HG02870 (cell line): Measurements from ENCODE around the gene AKAP13.

ENCODE experiments used
- ATAC-seq: cut with Tn5 transposase; IDR thresholded peaks from one replicate; pipeline ENCODE4 v1.9.1; 2021; ENCODE audit warnings: mild to moderate bottlenecking, moderate library complexity; ENCODE audit not compliant: unreplicated experiment

The AKAP13 gene

DNA sequence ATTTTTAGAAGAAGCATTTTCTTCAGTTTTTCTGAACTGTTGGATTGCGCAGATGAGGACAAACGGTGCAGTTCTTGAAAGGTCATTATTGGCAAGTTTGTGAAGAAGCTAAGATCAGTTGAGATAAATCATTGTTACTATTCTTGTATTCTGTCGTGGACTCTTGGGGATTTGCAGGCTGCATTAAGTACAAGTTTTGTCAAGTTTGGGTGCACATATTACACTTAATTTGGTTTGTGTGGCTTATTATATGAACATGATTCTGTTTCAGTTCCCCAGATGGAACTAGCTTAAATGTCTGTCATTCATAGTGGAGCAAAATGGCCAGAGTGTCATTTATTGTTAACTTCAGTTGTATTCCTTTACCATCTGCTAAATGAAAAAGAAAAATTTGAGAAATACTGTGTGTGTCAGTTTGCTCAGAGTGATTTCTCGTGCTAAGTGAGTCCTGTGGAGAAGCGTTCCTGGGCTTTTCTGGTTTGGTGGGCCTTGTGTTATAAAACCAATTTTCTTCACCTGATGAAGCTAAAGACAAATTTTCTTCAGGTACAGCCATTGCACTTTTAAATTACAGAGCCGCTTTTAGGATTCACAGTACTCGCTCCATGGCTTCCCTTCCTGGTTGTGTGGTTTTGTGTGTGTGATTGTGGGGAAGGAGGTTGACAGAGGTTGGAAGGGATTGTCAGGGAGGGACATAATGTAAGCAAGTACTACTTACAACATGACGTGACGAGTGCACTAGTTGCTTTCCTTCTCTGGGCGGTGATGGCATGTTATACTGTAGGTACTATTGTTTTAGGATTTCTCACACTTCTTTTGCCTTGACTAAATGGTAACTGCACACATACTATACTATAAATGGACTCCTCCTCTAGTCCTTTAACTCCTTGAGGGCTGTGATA, 1.7 kb downstream of the AKAP13 start:
- ATAC-seq = no peak

DNA sequence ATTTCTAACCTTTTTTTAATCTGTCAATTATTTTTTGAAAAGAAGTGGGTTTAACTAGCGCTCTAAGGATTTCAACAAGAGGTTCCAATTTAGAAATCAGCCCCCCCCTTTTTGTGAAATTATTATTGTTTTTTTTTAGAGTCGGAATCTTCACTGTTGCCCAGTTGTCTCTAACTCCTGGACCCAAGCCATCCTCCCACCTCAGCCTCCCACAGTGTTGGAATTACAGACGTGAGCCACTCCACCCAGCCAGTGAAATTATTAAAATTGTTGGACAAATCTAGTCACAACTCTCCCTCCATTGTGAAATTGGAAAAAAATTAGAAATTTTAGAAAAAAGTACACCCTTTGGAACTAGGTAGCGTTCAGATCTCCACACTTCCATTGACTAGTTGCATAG, 2.5 kb downstream of the AKAP13 start:
- no peak for ATAC-seq

DNA sequence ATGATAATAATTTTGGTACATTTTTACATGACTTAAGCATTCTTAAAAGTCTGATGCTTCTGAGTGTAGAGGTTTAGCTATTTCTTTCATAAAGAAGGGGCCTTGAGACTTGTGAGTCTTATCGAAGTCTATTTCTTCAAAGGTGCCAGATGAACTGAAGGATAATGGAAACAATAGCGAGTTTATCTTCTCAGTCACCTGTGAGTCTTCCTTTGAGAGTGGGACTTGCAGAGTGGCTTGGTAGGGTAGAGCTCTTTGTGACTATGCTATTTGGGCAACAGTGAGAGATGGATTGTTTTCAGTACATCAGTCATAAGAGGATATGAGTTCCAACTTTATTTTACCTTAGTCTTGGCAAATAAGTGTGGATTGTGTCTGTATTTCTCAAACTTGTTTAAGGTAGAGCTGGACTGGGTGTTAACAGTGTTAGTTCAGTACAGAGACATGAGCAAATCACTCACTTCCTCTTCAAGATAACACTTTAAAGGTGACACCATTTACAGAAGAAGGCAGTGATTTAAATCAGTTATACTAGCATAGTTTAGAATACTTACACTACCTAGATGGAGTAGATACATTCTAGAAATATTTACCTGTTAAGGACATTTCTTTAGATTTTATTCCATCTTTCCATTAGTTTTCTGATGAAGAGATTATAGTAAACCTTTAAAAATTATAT, 3.2 kb downstream of the AKAP13 start:
- no peak for ATAC-seq

DNA sequence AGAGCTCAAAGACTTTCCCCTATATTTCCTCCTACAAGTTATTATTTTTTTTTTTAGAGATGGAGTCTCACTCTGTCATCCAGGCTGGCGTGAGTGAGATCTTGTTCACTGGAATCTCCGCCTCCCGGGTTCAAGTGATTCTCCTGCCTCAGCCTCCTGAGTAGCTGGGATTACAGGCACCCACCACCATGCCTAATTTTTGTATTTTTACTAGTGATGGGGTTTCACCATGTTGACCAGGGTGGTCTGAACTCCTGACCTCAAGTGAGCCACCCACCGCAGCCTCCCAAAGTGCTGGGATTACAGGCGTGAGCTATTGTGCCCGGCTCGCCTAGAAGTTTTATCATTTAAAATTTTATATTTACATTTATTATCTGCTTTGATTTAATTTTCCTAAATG, 5.9 kb downstream of the AKAP13 start:
- ATAC-seq = no peak

DNA sequence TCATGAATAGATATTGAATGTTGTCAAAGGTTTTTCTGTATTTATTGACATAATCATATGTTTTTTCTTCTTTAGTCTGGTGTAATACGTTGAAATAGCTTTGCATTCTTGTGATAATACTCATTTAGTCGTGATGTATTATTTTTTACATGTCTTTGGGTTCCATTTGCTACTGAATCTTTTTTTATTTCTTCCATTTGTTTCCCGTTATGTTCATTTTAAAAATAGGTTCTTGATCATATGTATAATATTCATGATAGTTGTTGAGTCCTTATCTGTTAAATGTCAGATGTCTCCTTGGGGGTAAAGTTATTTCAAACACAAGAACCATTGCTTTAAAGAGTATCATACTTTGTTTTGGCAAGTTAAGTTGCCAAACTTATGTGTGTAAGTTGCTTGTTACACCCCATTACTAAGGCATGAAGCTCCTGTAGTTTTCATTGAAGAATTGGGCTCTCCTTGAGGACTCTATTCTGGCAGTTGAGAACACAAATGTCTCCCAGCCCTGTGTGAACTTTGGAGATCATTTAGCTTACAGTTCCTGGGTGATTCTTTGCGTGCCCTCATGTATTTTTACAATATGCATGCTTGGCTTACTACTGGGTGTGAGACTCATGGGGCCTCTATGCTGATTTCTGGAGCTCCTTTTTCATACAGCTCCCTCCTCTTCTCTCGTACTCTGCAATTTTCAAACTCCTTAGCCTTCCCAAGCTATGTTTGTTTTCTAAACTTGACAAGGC, 8.3 kb downstream of the AKAP13 start:
- ATAC-seq = no peak

DNA sequence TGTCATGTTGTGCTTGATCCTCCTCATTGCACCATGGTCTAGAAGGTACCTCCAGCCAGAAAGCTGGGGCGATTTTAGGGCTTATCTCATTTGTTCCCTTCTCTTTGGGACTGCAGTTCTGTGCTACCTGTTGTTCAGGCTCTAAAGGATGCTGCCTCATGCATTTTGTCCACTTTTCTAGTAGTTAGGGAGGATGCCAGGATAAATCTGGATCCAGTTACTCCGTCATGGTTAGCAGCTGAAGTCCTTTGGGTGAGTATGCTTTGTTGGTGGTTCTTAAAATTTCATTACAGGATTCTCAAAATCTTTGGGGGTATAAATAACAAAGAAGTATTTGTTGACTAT, 8.9 kb downstream of the AKAP13 start:
- ATAC-seq = no peak

DNA sequence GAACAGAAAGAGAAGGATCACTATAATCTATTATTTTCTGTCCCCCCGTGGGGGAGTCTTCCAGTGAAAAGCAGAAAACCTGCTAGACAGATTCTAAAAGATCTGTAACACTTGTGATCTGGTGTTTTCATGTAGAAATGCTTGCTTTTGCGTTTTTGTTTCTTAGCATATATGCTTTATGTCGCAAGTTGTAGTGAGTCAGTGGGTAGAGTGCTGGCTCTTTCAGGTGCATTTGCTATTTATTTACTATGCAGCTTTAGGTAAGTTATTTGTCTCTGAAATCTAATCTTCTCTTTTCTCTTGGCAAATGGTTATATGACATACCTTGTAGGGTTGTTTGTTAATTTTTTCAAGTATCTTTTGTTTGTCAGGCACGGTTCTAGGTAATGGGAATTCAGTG, 9.4 kb downstream of the AKAP13 start:
- ATAC-seq = no peak

DNA sequence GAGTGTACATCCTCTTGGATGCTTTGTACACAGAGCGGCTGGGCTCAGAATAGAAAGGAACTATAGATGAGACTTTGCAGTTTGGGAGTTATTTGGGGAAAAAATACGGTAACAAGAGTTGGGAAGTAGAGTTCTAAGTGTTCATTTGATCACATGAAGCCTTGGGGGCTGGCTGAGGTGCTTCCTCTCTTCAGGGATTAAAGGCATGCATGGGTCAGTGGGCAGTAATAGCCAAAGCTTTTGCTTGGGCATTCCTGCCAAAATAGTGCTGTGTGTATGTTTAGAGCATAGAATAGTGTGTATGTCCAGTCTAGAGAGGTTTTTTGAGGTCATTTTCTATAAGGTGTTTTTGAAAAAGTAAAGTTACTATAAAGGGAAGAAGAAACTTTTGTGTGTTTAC, 12.8 kb downstream of the AKAP13 start:
- no peak for ATAC-seq

DNA sequence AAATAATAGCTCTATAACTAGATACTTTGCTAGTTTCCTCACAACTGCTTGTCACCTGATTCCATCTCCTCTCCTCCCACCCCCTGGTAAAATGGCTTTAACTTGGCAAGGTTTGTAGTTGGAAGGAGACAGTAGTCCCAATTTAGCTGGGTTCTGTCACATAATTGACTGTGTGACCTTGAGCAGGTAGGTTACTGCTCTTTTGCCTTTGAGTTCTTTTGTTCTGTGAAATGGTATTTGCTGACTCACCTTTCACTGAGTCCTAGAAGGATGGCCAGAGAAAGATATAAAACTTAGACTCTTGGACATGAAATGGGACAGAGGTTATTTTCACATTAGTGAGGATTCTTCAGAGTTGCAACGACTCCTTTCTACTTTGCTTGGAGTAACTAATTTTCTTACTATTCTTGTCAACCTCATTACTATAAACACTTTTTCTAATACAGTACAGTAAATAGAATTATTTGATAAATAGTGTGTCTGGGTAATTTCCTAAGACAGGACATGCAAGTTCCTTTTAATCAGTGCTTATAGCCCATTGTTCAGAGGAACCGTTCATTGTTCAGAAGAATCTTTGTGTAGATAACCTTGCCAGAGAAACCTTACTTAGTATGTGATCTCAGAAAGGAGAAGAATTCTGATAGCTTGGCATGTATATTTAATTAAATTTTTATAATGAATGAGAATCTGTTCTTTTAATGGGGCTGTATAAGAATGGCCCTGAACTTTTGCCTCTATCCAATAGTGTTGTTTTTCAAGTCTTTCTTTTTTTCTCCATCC, 14.3 kb downstream of the AKAP13 start:
- no peak for ATAC-seq

DNA sequence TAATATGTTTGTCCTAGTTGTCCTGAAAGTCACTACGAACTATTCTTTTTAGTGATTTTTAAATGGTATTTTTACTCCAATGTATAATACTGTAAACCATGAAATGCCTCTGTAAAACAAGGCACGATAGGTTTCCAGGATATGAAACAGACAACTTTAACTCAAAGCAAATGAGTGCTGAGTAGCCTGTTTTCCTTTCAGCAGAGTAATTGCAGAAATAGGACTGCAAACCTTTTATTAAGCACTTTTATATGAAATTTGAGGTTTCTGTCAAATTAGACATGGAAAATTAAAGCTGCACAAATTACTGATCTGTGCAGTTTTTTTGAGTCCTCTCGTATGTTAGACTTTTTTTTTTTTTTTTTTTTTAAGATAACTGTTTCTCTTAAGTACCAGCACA, 16.2 kb downstream of the AKAP13 start:
- no peak for ATAC-seq

DNA sequence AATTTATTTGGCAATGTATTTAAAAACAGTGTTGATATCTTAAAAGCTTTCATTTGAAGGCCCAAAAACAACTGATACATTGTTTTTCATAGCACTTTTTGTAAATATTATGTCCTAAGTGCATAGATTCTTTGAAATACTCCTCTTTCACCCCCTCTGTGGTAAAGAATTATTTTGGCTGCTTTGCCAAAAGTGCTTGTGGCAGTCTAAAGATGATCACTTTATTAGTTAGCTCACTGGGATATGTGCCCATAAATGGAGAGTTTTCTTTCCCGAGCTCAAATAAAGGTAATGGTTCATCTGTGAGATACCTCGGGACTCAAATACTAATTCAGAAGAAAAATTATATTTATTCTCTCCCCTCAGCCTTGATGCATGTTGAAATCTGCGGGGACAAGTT, 16.7 kb downstream of the AKAP13 start:
- ATAC-seq = no peak

DNA sequence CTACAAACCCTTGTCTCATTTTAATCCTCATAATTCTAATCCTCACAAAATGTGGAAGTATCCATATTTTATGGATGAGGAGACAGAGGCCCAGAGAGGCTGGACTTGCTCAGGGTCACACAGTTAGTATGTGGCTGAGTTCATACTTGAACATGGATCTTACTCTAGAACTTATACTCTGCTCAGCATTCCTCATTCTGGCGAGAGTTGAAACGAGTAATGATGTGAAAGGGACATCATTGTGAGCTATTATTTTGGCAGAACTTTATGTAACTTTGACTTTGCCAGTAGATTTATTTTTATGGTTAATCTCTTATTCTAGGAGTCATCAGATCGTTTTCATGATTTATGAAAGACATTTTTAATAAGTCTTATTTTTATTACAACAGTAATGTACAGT, 17.5 kb downstream of the AKAP13 start:
- ATAC-seq = no peak

DNA sequence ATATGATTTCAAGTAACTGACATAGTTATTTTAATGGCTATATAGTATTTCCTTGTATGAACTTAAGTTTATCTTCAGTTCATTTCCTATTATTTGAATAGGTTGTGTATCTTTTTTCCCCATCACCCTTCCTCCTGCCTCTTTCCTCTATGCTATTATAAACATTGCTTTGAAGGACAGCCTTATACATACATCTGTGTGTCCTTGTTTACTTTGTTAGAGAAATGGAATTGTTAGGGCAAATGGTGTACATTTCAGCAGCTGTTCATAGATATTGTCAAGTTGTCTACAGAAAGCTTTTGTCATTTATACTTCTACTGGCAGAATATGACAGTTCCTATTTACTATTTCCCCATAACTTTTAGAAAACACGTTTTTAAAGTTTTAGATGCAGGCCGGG, 18.4 kb downstream of the AKAP13 start:
- no peak for ATAC-seq

DNA sequence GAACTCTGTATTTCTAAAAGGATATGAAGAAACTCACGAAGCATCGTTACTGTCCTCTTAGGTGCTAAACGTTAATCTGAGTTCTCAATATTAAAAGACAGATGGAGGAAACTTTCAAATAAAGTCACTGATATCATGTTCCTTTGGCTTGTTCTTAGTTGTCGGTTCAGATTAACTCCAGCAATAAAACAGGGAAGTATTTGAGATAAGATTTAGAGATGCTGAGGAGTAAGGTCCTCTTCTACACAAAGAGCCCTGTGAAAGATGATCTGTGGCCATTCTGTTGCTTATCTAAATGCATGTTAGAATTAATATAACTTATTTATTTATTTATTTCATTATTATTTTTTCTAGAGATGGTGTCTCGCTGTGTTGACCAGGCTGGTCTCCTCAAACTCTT, 19.2 kb downstream of the AKAP13 start:
- no peak for ATAC-seq

DNA sequence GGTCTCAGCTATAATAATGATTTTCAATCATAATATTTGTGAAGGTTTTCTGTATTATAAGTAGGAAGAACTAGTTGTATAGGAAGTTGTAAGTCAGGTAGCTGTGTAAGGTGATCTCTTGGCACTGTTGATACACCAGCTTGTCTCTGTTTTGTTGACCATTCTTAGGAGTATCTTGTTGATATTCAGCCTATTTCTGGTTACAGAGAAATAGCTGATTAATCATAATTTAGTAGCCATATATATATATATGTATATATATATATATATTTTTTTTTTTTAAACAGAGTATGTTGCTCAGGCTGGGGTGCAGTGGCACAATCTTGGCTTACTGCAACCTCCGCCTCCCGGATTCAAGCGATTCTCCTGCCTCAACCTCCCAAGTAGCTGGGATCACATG, 20.2 kb downstream of the AKAP13 start:
- ATAC-seq = no peak

DNA sequence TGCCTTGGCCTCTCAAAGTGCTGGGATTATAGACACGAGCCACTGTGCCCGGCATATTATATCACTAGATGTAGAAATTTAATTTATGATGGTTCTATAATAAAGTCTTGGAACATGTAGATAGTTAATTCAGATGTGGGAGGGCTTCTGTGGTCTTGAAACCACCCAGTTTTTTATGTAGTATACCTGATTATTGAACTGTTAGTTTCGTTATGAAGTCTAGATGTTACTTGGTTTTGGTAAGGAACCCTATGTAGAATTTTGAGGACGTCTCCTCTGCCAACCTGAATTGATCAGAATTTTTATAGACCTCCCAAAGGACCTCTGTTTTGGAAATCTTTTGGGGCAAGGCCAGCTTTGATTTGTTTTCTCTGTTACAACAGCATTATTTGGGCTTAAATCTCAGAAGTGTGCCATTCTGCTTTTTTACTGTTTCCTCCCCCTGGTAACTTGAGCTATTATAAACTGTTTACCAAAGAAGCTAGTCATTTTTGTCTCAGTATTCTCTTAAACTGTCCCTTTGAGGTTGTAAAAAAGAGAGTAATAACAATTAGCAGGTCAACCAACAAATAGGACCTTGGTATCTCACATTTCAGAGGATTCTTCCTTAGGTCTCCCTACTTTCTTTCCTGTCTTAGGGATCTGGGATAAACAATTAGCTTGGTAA, 20.8 kb downstream of the AKAP13 start:
- no peak for ATAC-seq

DNA sequence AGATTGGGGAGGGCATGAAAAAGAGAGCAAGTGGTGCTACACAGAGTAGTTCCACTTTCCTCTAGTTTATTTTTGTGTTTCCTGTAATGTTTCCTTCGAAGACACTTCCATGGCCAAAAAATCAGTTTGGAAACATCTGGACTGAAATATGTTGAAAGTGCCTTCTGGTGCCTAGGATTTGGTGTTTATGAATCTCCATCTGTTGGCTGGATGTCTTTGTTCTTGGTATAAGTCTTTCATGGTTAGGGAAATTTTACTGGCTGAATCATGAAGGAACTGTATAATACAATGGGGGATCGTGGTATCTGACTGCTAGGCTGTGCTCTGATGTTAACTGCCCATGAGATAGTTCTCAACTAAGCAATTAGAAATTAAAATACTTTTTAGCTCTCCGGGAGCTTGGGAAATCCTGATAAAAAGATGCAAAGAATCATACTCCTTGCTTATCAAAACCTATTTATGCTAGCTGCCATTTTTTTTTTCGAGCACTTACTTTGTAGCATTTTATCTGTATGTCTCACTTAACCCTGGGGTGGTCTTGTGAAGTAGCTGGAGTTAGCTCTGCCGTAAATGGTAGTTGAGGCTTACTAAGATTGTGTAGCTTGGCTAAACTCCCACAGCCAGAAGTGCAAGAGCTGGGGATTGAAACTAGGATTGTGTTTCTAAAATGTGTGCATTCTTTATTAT, 21.9 kb downstream of the AKAP13 start:
- no peak for ATAC-seq

DNA sequence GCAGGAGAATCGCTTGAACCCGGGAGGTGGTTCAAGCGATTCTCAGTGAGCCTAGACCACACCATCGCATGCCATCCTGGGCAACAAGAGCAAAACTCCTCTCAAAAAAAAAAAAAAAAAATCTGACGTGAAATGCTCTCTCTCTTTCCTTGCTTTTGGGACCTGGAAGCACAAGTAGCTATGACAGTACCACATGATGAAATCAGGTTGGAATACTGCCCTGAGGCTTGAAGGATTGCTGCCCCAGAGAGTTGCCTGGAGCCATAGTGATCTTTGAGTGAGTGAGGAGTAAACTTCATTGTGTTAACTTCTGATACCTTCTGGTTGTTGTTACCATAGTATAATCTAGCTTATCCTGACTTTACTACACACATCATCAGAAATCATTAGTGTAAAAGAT, 23.3 kb downstream of the AKAP13 start:
- no peak for ATAC-seq

DNA sequence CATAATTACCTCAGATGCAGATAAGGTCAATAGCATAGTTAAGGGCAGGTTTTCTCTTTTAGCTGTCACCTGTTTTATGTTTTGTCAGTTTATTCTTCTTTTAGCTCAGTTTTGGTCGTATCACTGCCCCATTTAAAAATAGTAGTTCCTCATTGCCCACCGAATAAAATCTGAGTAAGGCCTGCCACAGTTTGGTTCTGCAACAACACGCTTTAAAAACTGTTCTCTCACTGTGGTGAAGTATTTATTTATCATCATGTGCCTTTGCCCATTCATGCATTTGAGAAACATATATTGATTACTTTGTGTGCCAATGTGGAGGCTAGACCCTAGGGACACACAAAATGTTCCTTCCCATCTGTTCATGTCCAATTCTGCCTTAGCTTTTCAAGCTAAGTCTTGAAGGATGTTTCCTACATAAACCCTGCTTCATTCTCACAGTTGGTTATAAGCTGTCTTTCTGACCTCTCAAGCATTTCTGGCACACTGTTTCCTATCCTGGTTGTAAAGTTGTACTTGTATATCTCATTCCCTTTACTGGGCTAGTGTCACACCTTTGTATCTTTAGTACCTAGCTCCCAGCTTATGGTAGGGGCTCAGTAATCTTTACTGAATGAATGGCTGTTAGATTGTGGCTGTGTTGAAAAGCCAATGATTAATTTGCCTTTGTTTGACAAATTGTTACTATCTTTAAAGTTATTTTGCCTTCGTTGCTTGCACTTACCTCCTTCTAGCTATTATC, 23.9 kb downstream of the AKAP13 start:
- ATAC-seq = no peak
